Testis (tissue), 2 donors: ENCODE results near the gene NOP58.

Experiments
- POLR2A ChIP-seq: fragments of 450-650 bp; IDR thresholded peaks from one replicate; pipeline ENCODE4 v1.6.1; 2017; ENCODE audit warnings: antibody characterized with exemption, mild to moderate bottlenecking, moderate library complexity
- TF ChIP-seq, protein P1 (sequence below), 3 experiments: fragments of 450-650 bp in 2 of 3; fragments of 200-600 bp in 1 of 3; sonication (generic) in 1 of 3; IDR thresholded peaks; one replicate each; pipeline ENCODE4 v1.5.1; 2016 to 2019; ENCODE audit warnings: antibody characterized with exemption in 3 of 3, mild to moderate bottlenecking in 2 of 3, moderate library complexity in 1 of 3

- TF ChIP-seq, protein P1, sequence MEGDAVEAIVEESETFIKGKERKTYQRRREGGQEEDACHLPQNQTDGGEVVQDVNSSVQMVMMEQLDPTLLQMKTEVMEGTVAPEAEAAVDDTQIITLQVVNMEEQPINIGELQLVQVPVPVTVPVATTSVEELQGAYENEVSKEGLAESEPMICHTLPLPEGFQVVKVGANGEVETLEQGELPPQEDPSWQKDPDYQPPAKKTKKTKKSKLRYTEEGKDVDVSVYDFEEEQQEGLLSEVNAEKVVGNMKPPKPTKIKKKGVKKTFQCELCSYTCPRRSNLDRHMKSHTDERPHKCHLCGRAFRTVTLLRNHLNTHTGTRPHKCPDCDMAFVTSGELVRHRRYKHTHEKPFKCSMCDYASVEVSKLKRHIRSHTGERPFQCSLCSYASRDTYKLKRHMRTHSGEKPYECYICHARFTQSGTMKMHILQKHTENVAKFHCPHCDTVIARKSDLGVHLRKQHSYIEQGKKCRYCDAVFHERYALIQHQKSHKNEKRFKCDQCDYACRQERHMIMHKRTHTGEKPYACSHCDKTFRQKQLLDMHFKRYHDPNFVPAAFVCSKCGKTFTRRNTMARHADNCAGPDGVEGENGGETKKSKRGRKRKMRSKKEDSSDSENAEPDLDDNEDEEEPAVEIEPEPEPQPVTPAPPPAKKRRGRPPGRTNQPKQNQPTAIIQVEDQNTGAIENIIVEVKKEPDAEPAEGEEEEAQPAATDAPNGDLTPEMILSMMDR (IDR thresholded peaks at IDR 0.05) = no peak
- TF ChIP-seq POLR2A = no peak
These were observed 42.1 kb downstream of the NOP58 start for GRCh38 chr2:202307690-202308089.
